AG04450 (cell line): Measurements from ENCODE around the gene UBR3. TPM values are rescaled to one million over a fixed set of nuclear protein-coding genes. Genes with fewer than 3 reads are reported as not detected.

Experiments
- CTCF ChIA-PET: fragments of 300-600, 350-600 bp; formaldehyde crosslinking; extraction: SDS; loops from one replicate; lab custom pipeline; 2022; ENCODE audit warnings: antibody characterized with exemption, inconsistent platforms; lab: Charles Lee
- POLR2A ChIA-PET: fragments of 350-600 bp; formaldehyde crosslinking; extraction: SDS; loops from one replicate; lab custom pipeline; 2021; ENCODE audit warnings: antibody characterized with exemption, inconsistent platforms; lab: Yijun Ruan, JAX
- DNase-seq: peaks from one replicate; pipeline ENCODE4 v3.0.0-alpha.2; 2011; ENCODE audit warnings: low read depth, low spot score
- H3K27ac ChIP-seq: one replicate; pipeline ENCODE4 v1.5.1; 2012; ENCODE audit warnings: low read depth, low read length, control low read depth
- H3K27me3 ChIP-seq: one replicate; pipeline ENCODE4 v1.6.0; 2012; ENCODE audit warnings: low read length; ENCODE audit not compliant: control insufficient read depth, insufficient read depth
- H3K4me3 ChIP-seq: 2 replicates; pipeline ENCODE4 v1.5.1; 2011; ENCODE audit warnings: mild to moderate bottlenecking, low read depth, low read length, control low read depth
- H3K9me3 ChIP-seq: 2 replicates; pipeline ENCODE4 v1.5.1; 2012; ENCODE audit warnings: low read length; ENCODE audit not compliant: control insufficient read depth, insufficient read depth
- CTCF ChIP-seq: IDR thresholded peaks from 2 replicates; pipeline ENCODE4 v1.5.1; 2011; ENCODE audit warnings: low read depth, low read length, control low read depth, inconsistent platforms
- polyA plus RNA-seq: library from polyadenylated mRNA; depleted of rRNA; stranded (reverse); fragments of >200 nt; gene quantifications from 2 replicates; pipeline ENCODE4 v1.2.3, GENCODE V29; 2011

The UBR3 gene
- polyA plus RNA-seq, 1 experiment, result 20.3 TPM

DNA sequence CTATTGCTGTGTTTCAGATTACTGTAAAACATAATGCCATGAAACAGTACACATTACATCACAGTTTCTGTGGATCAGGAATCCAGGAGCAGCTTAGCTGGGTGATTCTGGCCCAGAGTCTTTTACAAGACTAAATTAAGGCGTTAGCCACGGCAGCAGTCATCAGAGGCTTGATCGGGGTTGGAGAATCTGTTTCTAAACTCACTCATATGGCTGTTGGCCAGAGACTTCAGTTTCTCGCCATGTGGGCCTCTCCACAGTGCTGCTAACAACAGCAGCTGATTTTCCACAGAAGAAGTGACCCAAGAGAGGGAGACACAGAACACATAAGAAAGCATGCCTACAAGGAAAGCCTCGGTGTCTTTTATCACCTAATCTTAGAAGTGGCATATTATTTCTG lies 261.5 kb downstream of the UBR3 start:
- no peak for TF ChIP-seq CTCF
- no peak for DNase-seq
- no peak overlapping the region for H3K27ac ChIP-seq
- H3K9me3 ChIP-seq, result no peaks in the 10 kb centered on the region; the same call in 1 of the 2 replicates
- ChIA-PET CTCF (interaction anchor here (0.6 kb wide), 1 partner anchor 13 kb away, joined by 5 read pairs; no protein-coding TSS in a partner anchor), POLR2A (interaction anchor here (0.7 kb wide), 1 partner anchor 23 kb away, joined by 3 read pairs; no protein-coding TSS in a partner anchor)
- H3K27me3 ChIP-seq, result no peaks in the 10 kb centered on the region
- no peak overlapping the region for H3K4me3 ChIP-seq

DNA sequence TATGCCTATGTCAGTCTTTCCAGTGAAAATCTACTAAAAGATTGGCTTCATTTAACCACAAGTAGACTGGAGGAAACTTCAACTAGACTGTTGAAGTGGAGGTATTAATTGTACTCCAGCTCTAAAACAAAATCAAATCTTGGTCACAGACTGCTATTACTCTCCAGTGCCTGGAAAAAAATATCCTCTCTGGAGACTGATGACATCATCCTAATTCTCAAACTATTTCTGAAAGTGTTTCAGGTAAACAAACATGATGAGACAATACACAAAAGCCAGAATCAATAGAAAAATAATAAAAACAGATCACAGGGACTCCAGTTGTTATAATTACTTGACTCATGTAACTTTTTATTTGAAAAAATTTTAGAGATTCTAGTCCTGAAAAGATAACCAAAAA lies 263.0 kb downstream of the UBR3 start:
- no peak for TF ChIP-seq CTCF
- POLR2A ChIA-PET, result no interaction called here
- Histone ChIP-seq H3K9me3 (no peaks in the 10 kb centered on the region; the same call in 1 of the 2 replicates), H3K4me3 (no peak overlapping the region), H3K27ac (no peak overlapping the region), H3K27me3 (no peaks in the 10 kb centered on the region)
- DNase-seq, result no peak
- CTCF ChIA-PET, result no interaction called here

GRCh38 chr2:170091436-170091835 lies 264.2 kb downstream of the UBR3 start:
- H3K27ac ChIP-seq, result no peak overlapping the region
- H3K27me3 ChIP-seq, result no peaks in the 10 kb centered on the region
- no peaks in the 10 kb centered on the region; the same call in 1 of the 2 replicates for H3K9me3 ChIP-seq
- TF ChIP-seq CTCF, result no peak
- DNase-seq, result no peak
- H3K4me3 ChIP-seq, result no peak overlapping the region
- POLR2A ChIA-PET, result no interaction called here
- CTCF ChIA-PET, result no interaction called here

- no peaks in the 10 kb centered on the region for H3K27me3 ChIP-seq
- peaks cover 3% of the 10 kb centered on the region; the same call in 1 of the 2 replicates for H3K9me3 ChIP-seq
- POLR2A ChIA-PET, result no interaction called here
- no peak for DNase-seq
- CTCF ChIA-PET, result no interaction called here
- H3K27ac ChIP-seq, result no peak overlapping the region
- no peak for TF ChIP-seq CTCF
- H3K4me3 ChIP-seq, result no peak overlapping the region
Observed at GRCh38 chr2:170092436-170093060, 265.3 kb downstream of the UBR3 start.

DNA sequence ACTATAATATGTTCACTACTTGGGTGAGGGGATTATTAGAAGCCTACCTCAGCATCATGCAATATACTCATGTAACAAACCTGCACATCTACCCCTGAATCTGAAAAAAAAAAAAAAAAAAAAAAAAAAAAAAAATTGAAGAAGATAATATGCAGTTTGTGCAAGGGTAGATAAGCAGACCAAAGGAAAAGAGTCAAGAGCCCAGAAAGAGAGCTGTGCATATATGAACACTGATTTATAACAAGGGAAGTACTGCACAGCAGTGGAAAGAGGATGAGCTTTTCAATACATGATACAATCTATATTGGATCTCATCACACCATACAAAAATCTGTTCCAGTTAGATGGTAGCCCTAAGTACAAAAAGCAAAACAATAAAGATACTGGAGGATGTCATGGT lies 268.1 kb downstream of the UBR3 start:
- no peak for DNase-seq
- no peaks in the 10 kb centered on the region for H3K27me3 ChIP-seq
- no peak overlapping the region for H3K4me3 ChIP-seq
- TF ChIP-seq CTCF, result no peak
- CTCF ChIA-PET, result no interaction called here
- H3K9me3 ChIP-seq, result peaks cover 3% of the 10 kb centered on the region; the same call in 1 of the 2 replicates
- H3K27ac ChIP-seq, result no peak overlapping the region
- POLR2A ChIA-PET, result no interaction called here
